Heart left ventricle (tissue), 16 donors: ENCODE measurements around the gene PTPRD. TPM values are rescaled to one million over a fixed set of nuclear protein-coding genes. Genes with fewer than 3 reads are reported as not detected.
A peak's percentile ranks its signal among the peaks of the same experiment; 100 is the strongest.

Experiments
- ATAC-seq, 4 donors: fragments of 200-7000 bp; cut with Tn5 transposase; one replicate each; pipeline ENCODE4 v1.9.1; 2020 to 2022; ENCODE audit warnings: moderate library complexity in 4 of 4, mild to moderate bottlenecking in 3 of 4, moderate number of reproducible peaks in 1 of 4
- DNase-seq, 5 donors: peaks; one replicate each; pipeline ENCODE4 v3.0.0-alpha.2; 2020
- H3K27ac ChIP-seq, 12 donors: fragments of 200-600 bp; sonication (generic) in 4 of 12; one replicate each; pipeline versions ENCODE4 v1.5.0 to v1.8.0; 2016 to 2022; ENCODE audit warnings: mild to moderate bottlenecking in 2 of 12
- H3K27me3 ChIP-seq, 9 donors: fragments of 200-600 bp; sonication (generic) in 2 of 9; one replicate each; pipeline versions ENCODE4 v1.5.1 to v1.8.0; 2016 to 2022; ENCODE audit warnings: mild to moderate bottlenecking in 3 of 9
- H3K36me3 ChIP-seq, 9 donors: fragments of 200-600 bp; sonication (generic) in 2 of 9; one replicate each; pipeline versions ENCODE4 v1.5.0 to v1.8.0; 2018 to 2022; ENCODE audit warnings: mild to moderate bottlenecking in 2 of 9
- H3K4me1 ChIP-seq, 12 donors: fragments of 200-600 bp; sonication (generic) in 4 of 12; one replicate each; pipeline versions ENCODE4 v1.5.0 to v1.8.0; 2016 to 2022; ENCODE audit warnings: mild to moderate bottlenecking in 3 of 12
- H3K4me3 ChIP-seq, 12 donors: fragments of 200-600 bp; sonication (generic) in 4 of 12; one replicate each; pipeline versions ENCODE4 v1.5.0 to v1.8.0; 2017 to 2022; ENCODE audit warnings: mild to moderate bottlenecking in 9 of 12, moderate library complexity in 4 of 12
- H3K9me3 ChIP-seq, 12 donors: fragments of 200-600 bp; sonication (generic) in 4 of 12; one replicate each; pipeline versions ENCODE4 v1.5.0 to v1.8.0; 2016 to 2022; ENCODE audit warnings: mild to moderate bottlenecking in 1 of 12
- POLR2A ChIP-seq, 2 donors: fragments of 450-650 bp; IDR thresholded peaks; one replicate each; pipeline ENCODE4 v1.6.1; 2017; ENCODE audit warnings: antibody characterized with exemption in 2 of 2, mild to moderate bottlenecking in 2 of 2, moderate library complexity in 2 of 2
- WGBS, 4 donors: extraction: QIAGEN DNeasy Blood & Tissue Kit in 2 of 4; methylation state at CpG; one replicate each; pipeline versions ENCODE4 v1.1.5 to v1.1.7; 2013 to 2018; 5-methylcytosine and 5-hydroxymethylcytosine counted together
- intact Hi-C, 10 donors: fragments of 100-400 bp; cut with DNase I; formaldehyde crosslinking; loops; one replicate each; pipeline versions ENCODE4 v1.11.1 to v1.14.2; 2022
- polyA plus RNA-seq, 2 donors: library from polyadenylated mRNA; stranded (reverse); fragments of 200-250 nt; gene quantifications; one replicate each; pipeline ENCODE4 v1.2.3, GENCODE V29; 2013
- total RNA-seq, 9 donors: library from RNA; depleted of rRNA in 2 of 9; stranded (reverse); fragments of >200 nt in 2 of 9; fragmentation: NEBNext Ultra II Directional in 3 of 9; extraction: Animal tissue kit (Norgen Biotek cat#: 25700) in 3 of 9; gene quantifications; one replicate each; pipeline versions ENCODE4 v1.1.0 to v1.2.4, GENCODE V29; 2016 to 2023
- TF ChIP-seq, protein P1 (sequence below), 12 donors: fragments of 200-600 bp; sonication (generic) in 4 of 12; IDR thresholded peaks; one replicate each; pipeline versions ENCODE4 v1.5.0 to v1.8.0; 2018 to 2022; ENCODE audit warnings: antibody characterized with exemption in 12 of 12, mild to moderate bottlenecking in 5 of 12
- donor health status: ischemic (EF 13 %, LVEDD 7.1; RV severe dilation, severe dysfunction).
- donor health status: healthy with polysubstance abuse.
- donor health status: DM: no; HTN: yes; CAD: no.
- donor health status: DM: no; HTN: no; CAD: no.
- donor health status: ischemic (EF 25% LVEDD 6.9; RV normal size, moderate dysfunction).
- donor health status: ischemic (EF 25% LVEDD 5.7; RV mildly dilated, moderate dysfunction).
- donor health status: healthy.
- donor health status: DM: yes; HTN: yes; CAD: no.
- donor health status: ischemic (EF 35%, LVEDD 5.7; RV mildly dilated, moderate dysfunction).
- donor health status: nonischemic (EF 11% LVEDD 7.7; RV severe dilation, severe dysfunction).
- donor health status: DM: yes; HTN: yes; CAD: no.
- donor health status: PGD.
- donor health status: ischemic (EF 29% LVEDD 5.4; RV normal size, mild dysfunction).
- donor health status: nonischemic (EF 23%, LVEDD 6.1; RV moderate dilation, normal function).

Gene PTPRD
- total and polyA plus RNA-seq, 11 donors, result 1.4 to 25.3 (median 15.1) TPM

DNA sequence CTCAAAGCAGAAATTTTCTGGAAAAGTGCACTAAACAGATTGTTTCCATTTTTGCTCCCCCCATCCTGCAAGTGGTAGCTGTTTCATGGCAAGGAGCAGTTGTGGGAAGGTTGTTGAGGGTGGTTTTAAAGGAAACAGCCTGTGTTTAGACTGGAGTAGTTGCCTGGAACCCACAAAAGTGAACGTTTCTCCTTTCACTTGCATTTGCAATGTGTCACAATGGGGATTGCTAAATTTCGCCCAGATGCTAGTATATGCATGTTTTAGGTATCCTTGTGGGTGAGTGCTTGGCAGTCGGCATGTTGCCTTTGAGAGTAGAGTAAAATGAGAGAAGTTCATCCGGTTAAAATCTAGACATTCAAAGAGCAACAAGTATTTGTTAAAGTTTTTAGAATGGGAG lies 1713.3 kb downstream of the PTPRD start:
- no peak for ATAC-seq
- Histone ChIP-seq H3K4me1 (peaks cover 0 to 10% (median 0%) of the 10 kb centered on the region in 12 donors), H3K9me3 (no peaks in the 10 kb centered on the region), H3K27me3 (no peaks in the 10 kb centered on the region), H3K4me3 (no peak overlapping the region), H3K36me3 (no peaks in the 10 kb centered on the region), H3K27ac (no peak overlapping the region)
- intact Hi-C loops, result loop anchor here in 7 of 10 donors (5.0 to 10.0 kb wide), 6 partner anchors 103 to 1055 kb away; no protein-coding TSS in a partner anchor
- DNase-seq, result no peak
- 72 to 86% (median 80%) methylated on average over 4 of the region's 4 CpGs for WGBS, 4 donors
- TF ChIP-seq, protein P1, sequence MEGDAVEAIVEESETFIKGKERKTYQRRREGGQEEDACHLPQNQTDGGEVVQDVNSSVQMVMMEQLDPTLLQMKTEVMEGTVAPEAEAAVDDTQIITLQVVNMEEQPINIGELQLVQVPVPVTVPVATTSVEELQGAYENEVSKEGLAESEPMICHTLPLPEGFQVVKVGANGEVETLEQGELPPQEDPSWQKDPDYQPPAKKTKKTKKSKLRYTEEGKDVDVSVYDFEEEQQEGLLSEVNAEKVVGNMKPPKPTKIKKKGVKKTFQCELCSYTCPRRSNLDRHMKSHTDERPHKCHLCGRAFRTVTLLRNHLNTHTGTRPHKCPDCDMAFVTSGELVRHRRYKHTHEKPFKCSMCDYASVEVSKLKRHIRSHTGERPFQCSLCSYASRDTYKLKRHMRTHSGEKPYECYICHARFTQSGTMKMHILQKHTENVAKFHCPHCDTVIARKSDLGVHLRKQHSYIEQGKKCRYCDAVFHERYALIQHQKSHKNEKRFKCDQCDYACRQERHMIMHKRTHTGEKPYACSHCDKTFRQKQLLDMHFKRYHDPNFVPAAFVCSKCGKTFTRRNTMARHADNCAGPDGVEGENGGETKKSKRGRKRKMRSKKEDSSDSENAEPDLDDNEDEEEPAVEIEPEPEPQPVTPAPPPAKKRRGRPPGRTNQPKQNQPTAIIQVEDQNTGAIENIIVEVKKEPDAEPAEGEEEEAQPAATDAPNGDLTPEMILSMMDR (IDR thresholded peaks at IDR 0.05), result no peak
- TF ChIP-seq POLR2A (IDR thresholded peaks at IDR 0.05), result no peak

DNA sequence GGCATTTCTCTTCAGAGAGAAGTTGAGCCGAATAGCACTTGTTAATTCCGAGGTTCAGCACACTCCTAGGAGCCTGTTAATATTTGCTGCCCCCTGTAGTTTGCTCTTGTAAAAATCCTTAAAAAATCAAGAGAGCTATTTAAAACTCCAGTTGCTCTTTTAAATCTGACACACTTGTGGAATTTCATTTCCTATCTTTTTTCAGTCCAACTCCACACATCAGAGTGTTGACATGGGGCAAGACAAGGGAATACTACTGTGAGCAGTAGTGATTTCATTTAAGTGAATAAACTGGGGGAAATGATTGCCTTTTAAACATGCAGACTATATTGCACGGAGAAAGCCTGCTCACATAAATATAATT lies 1717.0 kb downstream of the PTPRD start:
- Histone ChIP-seq H3K9me3 (no peaks in the 10 kb centered on the region), H3K4me1 (peaks cover 0 to 10% (median 0%) of the 10 kb centered on the region in 12 donors), H3K27ac (no peak overlapping the region), H3K27me3 (no peaks in the 10 kb centered on the region), H3K4me3 (peak overlapping the region in 3 of 12 donors; percentile 4 to 38 (median 23)), H3K36me3 (no peaks in the 10 kb centered on the region)
- 17 to 23% (median 18%) methylated on average over 3 of the region's 3 CpGs for WGBS, 4 donors
- DNase-seq (no peak), ATAC-seq (peak; percentile 37 to 86 (median 72))
- intact Hi-C loops, result loop anchor here in 7 of 10 donors (1.0 to 10.0 kb wide), 8 partner anchors 106 to 1051 kb away; no protein-coding TSS in a partner anchor
- TF ChIP-seq POLR2A (IDR thresholded peaks at IDR 0.05), result no peak
- TF ChIP-seq, protein P1 (IDR thresholded peaks at IDR 0.05), result peak; percentile 37 to 72 (median 60)

DNA sequence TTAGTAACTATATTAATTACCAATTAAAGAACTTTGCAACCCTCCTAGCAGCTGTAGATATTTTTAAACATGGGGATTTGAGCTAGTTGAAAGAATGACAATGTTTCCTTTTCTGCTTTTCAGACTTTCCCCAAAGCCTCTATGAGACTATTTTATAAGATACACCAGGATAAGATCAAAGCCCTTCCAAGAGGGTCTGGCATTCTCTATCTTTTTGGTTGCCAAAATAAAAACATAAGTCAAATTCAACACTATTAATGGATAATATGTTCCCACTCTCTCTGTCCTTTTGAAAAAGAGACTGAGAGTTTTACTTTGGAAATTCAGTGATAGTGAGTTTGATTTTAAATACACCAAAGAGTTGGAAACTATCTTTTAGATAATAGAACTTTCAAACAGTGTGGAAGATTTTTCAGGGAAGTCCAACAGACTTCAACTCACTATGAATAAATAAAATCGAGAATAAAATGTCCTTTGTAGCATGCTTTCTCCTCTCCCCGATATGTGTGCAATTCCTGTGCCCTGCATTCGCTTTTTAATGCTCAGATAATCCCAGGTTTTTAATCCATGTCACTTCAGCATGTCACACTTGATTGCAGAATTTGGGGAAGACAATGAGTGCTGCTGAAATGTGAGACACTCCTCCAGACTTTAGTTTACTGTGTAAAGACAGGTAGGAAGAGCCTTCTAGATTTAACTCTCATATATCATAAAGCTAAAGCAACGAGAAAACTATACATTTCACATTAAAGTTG lies 1717.5 kb downstream of the PTPRD start:
- ATAC-seq, result peak in 1 of 4 donors; percentile 50
- TF ChIP-seq, protein P1 (IDR thresholded peaks at IDR 0.05), result no peak
- TF ChIP-seq POLR2A (IDR thresholded peaks at IDR 0.05), result no peak
- Histone ChIP-seq H3K4me3 (peak overlapping the region in 4 of 12 donors; percentile 4 to 38 (median 16)), H3K4me1 (peaks cover 0 to 10% (median 0%) of the 10 kb centered on the region in 12 donors), H3K9me3 (no peaks in the 10 kb centered on the region), H3K27me3 (no peaks in the 10 kb centered on the region), H3K27ac (no peak overlapping the region), H3K36me3 (no peaks in the 10 kb centered on the region)
- DNase-seq, result no peak
- 11 to 24% (median 18%) methylated on average over 4 of the region's 4 CpGs for WGBS, 4 donors
- intact Hi-C loops, result loop anchor here in 7 of 10 donors (2.0 to 10.0 kb wide), 7 partner anchors 107 to 1050 kb away; no protein-coding TSS in a partner anchor

DNA sequence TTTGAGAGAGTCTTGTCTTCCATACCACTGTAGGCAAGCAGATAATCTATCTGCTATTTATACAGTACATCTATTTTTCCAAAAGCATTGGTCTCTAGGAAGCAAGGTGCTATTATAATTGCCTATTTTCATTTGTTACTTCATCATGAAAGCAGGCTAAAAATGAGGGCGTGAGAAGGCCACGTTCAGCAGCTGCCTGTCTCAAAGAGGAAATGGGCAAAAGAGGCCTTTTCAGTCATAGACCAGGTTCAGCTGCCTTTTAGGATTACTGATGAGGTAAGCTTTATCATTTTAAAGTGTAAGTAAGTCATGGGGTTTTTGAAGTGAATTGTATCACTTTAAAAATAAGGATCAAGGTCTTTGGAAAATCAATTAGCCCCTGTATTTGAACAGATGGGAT lies 1722.1 kb downstream of the PTPRD start:
- no peak for TF ChIP-seq POLR2A (IDR thresholded peaks at IDR 0.05)
- TF ChIP-seq, protein P1 (IDR thresholded peaks at IDR 0.05), result no peak
- no peak for ATAC-seq
- Histone ChIP-seq H3K4me1 (peaks cover 0 to 6% (median 0%) of the 10 kb centered on the region in 12 donors), H3K27me3 (no peaks in the 10 kb centered on the region), H3K36me3 (no peaks in the 10 kb centered on the region), H3K4me3 (no peak overlapping the region), H3K27ac (no peak overlapping the region), H3K9me3 (no peaks in the 10 kb centered on the region)
- intact Hi-C loops, result loop anchor here in 4 of 10 donors (10.0 kb wide), 4 partner anchors 114 to 1046 kb away; no protein-coding TSS in a partner anchor
- 47 to 67% (median 62%) methylated on average over 2 of the region's 2 CpGs for WGBS, 4 donors
- DNase-seq, result no peak
